Peyer's patch (tissue), 4 donors: ENCODE data around the gene TMEM131L. TPM values are rescaled to one million over a fixed set of nuclear protein-coding genes. Genes with fewer than 3 reads are reported as not detected.
A peak's percentile ranks its signal among the peaks of the same experiment; 100 is the strongest.
"Not testable (repeated sequence)": the region's sequence is repeated elsewhere in the genome, so short reads cannot be mapped to it uniquely, and the experiment has no call there.

Source experiments
- DNase-seq, 3 donors: peaks; one replicate each; pipeline ENCODE4 v3.0.0-alpha.2; 2017 to 2019
- H3K27ac ChIP-seq, 4 donors: fragments of 200-600 bp; sonication (generic); one replicate each; pipeline ENCODE4 v1.5.1; 2016 to 2019
- H3K27me3 ChIP-seq, 2 donors: fragments of 200-600 bp; sonication (generic); one replicate each; pipeline ENCODE4 v1.5.1; 2019
- H3K36me3 ChIP-seq, 3 donors: fragments of 200-600 bp; sonication (generic); one replicate each; pipeline ENCODE4 v1.5.1; 2016 to 2019
- H3K4me1 ChIP-seq, 4 donors: fragments of 200-600 bp; sonication (generic); one replicate each; pipeline ENCODE4 v1.5.1; 2016 to 2019
- H3K4me3 ChIP-seq, 4 donors: fragments of 200-600 bp; sonication (generic); 1 replicate in 3 of 4; 2 replicates in 1 of 4; pipeline ENCODE4 v1.5.1; 2016 to 2019; ENCODE audit warnings: mild to moderate bottlenecking in 1 of 4
- H3K9me3 ChIP-seq, 4 donors: fragments of 200-600 bp; sonication (generic); one replicate each; pipeline ENCODE4 v1.5.1; 2016 to 2019; ENCODE audit warnings: mild to moderate bottlenecking in 1 of 4
- CTCF ChIP-seq, 6 experiments: fragments of 450-650 bp in 4 of 6; fragments of 200-600 bp in 2 of 6; sonication (generic) in 1 of 6; IDR thresholded peaks; one replicate each; pipeline ENCODE4 v1.5.1; 2017 to 2019; ENCODE audit warnings: antibody characterized with exemption in 6 of 6, mild to moderate bottlenecking in 3 of 6, moderate library complexity in 1 of 6
- POLR2A ChIP-seq, 2 donors: fragments of 450-650 bp; IDR thresholded peaks; one replicate each; pipeline ENCODE4 v1.5.1; 2017; ENCODE audit warnings: antibody characterized with exemption in 2 of 2, mild to moderate bottlenecking in 2 of 2, moderate library complexity in 2 of 2
- total RNA-seq, 4 donors: library from RNA; depleted of rRNA; stranded (reverse); fragments of >200 nt; gene quantifications; one replicate each; pipeline ENCODE4 v1.1.0, GENCODE V29; 2016

The TMEM131L gene
- total RNA-seq, 4 donors from 2014 or later: 5.2 to 54.5 (median 7.0) TPM

DNA sequence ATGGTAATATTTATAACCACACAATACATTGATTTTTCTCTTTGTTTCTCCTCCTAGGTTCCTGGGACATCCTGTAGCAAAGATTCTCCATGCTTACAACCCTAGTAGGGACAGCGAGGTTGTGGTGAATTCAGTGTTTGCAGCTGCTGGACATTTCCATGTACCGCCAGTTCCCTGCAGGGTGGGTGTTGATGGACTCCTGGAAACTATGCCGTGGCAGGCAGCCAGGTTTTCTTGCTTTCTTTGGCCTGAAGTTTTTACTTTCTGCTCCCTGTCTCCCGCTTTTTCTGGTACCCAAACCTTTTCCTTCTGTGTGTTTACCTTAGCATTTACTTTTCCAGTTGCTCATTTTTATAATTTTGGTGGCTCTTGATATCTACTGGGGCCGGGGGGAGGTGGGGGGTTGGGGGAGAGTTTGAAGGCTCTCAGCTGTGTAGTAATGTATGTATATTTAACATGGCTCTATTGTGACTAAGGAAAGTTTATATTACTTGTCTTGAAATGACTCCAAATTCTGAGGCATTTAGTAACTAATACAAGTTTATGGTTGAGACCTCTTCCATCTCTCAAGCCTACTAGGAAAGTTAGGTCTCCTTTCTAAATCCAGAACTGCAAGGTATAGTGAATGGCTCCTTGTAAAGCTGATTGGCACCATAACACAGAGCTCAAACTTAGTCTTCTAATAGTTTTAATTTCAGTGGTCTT is 89.7 kb downstream of the TMEM131L start:
- H3K36me3 ChIP-seq: no peaks in the 10 kb centered on the region
- H3K4me3 ChIP-seq: no peak overlapping the region
- no peak overlapping the region for H3K27ac ChIP-seq
- no peaks in the 10 kb centered on the region for H3K9me3 ChIP-seq
- no peak for TF ChIP-seq CTCF (IDR thresholded peaks at IDR 0.05)
- TF ChIP-seq POLR2A (IDR thresholded peaks at IDR 0.05): no peak
- no peak for DNase-seq
- no peaks in the 10 kb centered on the region for H3K4me1 ChIP-seq
- no peaks in the 10 kb centered on the region for H3K27me3 ChIP-seq

- H3K27ac ChIP-seq: no peak overlapping the region
These were observed 90.3 kb downstream of the TMEM131L start for GRCh38 chr4:153556435-153556815.

DNA sequence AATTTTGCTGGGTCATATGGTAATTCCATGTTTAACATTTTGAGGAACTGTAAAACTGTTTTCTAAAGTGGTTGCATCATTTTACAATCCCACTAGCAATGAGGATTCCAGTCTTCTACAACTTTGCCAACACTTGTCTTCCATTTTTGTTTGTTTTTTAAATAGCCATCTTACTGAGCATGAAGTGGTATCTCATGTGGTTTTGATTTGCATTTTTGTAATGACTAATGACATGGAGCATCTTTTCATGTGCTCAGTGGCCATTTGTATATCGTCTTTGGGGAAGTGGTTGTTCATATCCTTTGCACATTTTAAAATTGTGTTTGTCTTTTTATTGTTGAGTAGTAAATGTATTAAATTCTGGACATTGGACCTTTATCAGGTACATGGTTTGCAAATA is 94.7 kb downstream of the TMEM131L start:
- H3K4me1 ChIP-seq: peaks cover 0 to 4% (median 0%) of the 10 kb centered on the region in 4 donors
- no peaks in the 10 kb centered on the region for H3K27me3 ChIP-seq
- no peaks in the 10 kb centered on the region for H3K9me3 ChIP-seq
- DNase-seq: no peak
- no peak overlapping the region for H3K4me3 ChIP-seq
- no peak for TF ChIP-seq CTCF (IDR thresholded peaks at IDR 0.05)
- no peak for TF ChIP-seq POLR2A (IDR thresholded peaks at IDR 0.05)
- no peaks in the 10 kb centered on the region for H3K36me3 ChIP-seq
- no peak overlapping the region for H3K27ac ChIP-seq

More at GRCh38 chr4:153556435-153556815, 90.3 kb downstream of the TMEM131L start:
- Histone ChIP-seq H3K4me1 (no peaks in the 10 kb centered on the region), H3K4me3 (no peak overlapping the region), H3K36me3 (no peaks in the 10 kb centered on the region), H3K27me3 (no peaks in the 10 kb centered on the region), H3K9me3 (no peaks in the 10 kb centered on the region)
- DNase-seq: no peak
- TF ChIP-seq CTCF (IDR thresholded peaks at IDR 0.05): no peak
- no peak for TF ChIP-seq POLR2A (IDR thresholded peaks at IDR 0.05)

DNA sequence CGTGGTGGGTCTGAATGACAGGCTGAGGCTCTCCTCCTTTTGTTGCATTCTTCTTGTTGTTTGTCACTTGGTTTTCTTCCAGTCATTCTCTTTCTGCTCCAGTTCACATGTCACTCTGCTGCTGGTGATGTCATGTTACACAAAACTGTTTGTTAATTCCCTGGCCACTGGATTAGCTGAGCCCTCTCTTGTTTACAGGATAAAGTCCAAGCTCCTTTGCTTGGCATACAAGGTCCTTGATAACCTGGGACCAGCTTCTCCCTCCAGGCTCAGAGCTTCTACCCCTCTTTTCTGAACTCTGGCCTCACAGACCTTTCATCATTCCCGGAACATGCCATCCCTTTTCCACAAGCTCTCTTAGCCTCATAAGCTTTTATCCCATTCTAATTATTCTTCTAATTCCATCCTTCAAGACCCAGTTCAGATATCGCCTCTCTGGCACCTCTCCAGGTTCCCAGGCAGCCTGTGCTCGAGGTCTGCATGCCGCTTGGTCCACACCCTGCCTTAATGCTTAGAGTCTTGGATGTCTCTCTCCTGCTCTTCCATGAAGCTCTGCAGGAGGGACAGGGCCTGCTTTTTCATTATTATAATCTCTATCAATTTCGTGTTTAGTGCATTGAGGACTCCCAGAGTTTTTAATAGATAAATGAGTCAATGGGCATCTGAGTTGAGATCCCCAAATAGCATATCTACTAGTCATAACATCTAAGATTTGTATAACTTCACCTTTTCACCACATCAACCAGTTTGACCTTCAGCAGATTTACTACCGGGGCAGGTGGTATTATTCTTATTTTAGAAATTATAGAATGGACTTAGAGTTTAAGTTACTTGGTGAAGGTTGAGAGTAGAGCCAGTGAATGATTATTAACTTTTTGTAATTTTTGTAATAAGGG is 98.7 kb downstream of the TMEM131L start:
- peaks cover 0 to 4% (median 0%) of the 10 kb centered on the region in 4 donors for H3K4me1 ChIP-seq
- no peaks in the 10 kb centered on the region for H3K36me3 ChIP-seq
- no peaks in the 10 kb centered on the region for H3K9me3 ChIP-seq
- H3K27ac ChIP-seq: peak overlapping the region in 1 of 4 donors; percentile 13
- DNase-seq: no peak
- TF ChIP-seq POLR2A (IDR thresholded peaks at IDR 0.05) (no peak), CTCF (IDR thresholded peaks at IDR 0.05) (no peak)
- H3K27me3 ChIP-seq: no peaks in the 10 kb centered on the region
- H3K4me3 ChIP-seq: no peak overlapping the region

DNA sequence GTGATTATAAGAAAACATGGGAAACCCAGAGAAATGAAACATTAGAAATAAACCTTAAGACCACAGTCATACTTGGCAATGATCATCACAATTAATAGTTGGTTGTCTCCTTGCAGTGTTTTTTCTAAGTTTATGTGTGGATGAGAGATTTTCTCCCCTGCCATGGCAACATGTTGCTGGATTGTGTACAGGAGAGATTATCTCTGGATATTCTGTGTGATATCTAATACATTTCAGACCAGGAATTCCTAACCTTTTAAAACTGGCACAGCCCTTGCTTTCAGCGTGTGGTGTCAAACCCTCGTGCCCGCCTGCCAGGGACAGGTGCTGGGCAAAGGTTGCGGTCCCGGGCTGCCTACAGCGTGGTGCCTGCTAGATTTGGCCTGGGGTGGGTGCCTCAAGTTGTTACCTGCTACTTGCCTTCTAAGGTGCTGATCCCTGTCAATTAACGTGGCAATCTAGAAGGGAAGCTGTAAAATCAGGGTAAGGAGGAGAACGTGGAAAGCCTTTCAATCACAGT is 100.5 kb downstream of the TMEM131L start:
- no peak for DNase-seq
- H3K4me3 ChIP-seq: no peak overlapping the region
- H3K27me3 ChIP-seq: no peaks in the 10 kb centered on the region
- H3K27ac ChIP-seq: no peak overlapping the region
- H3K36me3 ChIP-seq: no peaks in the 10 kb centered on the region
- TF ChIP-seq CTCF (IDR thresholded peaks at IDR 0.05) (no peak), POLR2A (IDR thresholded peaks at IDR 0.05) (no peak)
- no peaks in the 10 kb centered on the region for H3K9me3 ChIP-seq
- H3K4me1 ChIP-seq: peaks cover 0 to 4% (median 0%) of the 10 kb centered on the region in 4 donors

DNA sequence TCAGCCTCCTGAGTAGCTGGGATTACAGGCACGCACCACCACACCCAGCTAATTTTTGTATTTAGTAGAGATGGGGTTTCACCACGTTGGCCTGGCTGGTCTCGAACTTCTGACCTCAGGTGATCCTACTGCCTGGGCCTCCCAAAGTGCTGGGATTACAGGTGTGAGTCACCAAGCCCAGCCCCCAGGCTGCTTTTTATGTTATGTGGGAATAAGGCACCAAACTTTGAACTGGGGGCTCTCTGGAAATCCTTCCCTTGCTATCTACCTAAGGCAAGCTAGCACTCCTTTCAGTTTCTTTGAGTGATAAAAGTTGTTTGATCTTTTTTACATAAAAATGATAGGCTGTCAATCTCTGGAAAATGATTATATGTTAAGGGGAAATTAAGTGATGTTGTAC is 101.5 kb downstream of the TMEM131L start:
- H3K27ac ChIP-seq, H3K4me1 ChIP-seq, H3K27me3 ChIP-seq, H3K4me3 ChIP-seq, H3K9me3 ChIP-seq, H3K36me3 ChIP-seq, DNase-seq: not testable (repeated sequence)
